GM12865 (cell line): ENCODE measurements around the gene C1orf53.

Experiments
- DNase-seq: peaks from one replicate; pipeline ENCODE4 v3.0.0; 2010; ENCODE audit warnings: low read depth
- H3K4me3 ChIP-seq: 2 replicates; pipeline ENCODE4 v1.5.1; 2011; ENCODE audit warnings: mild to moderate bottlenecking, low read depth, low read length, control low read depth
- CTCF ChIP-seq: IDR thresholded peaks from 2 replicates; pipeline ENCODE4 v1.5.1; 2011; ENCODE audit warnings: low read length, control low read depth, low read depth, inconsistent platforms; ENCODE audit not compliant: insufficient read depth; ENCODE audit errors: missing control alignments

Gene C1orf53

GRCh38 chr1:197917805-197918651, 15.6 kb downstream of the C1orf53 start:
- peak overlapping the region; percentile 9; the same call in 1 of the 2 replicates for H3K4me3 ChIP-seq
- TF ChIP-seq CTCF: no peak
- no peak for DNase-seq

- no peak for TF ChIP-seq CTCF
- DNase-seq: no peak
- H3K4me3 ChIP-seq: no peak overlapping the region
Observed at GRCh38 chr1:197918807-197919345, 16.4 kb downstream of the C1orf53 start.

GRCh38 chr1:197919346-197920066, 17.1 kb downstream of the C1orf53 start:
- H3K4me3 ChIP-seq: no peak overlapping the region
- TF ChIP-seq CTCF: no peak
- DNase-seq: no peak

DNA sequence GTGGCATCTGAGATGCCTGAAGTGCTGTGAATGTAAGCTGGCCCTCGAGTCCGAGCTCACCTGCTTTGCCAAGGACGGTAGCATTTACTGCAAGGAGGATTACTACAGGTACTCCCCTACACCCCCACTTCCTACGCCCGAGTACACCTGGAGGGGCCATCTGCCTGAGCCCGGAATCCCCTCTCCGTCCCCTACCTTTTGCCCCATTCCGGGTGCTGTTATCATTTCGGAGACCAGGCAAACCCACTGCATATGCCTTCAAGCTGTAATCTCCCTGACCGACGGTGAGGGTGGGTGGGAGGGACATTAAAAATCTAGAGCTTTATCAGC, 17.6 kb downstream of the C1orf53 start:
- no peak overlapping the region for H3K4me3 ChIP-seq
- TF ChIP-seq CTCF: no peak
- DNase-seq: no peak

GRCh38 chr1:197920414-197921117, 18.1 kb downstream of the C1orf53 start:
- H3K4me3 ChIP-seq: no peak overlapping the region
- TF ChIP-seq CTCF: no peak
- no peak for DNase-seq

- DNase-seq: no peak
Observed at GRCh38 chr1:197921235-197922069, 19.0 kb downstream of the C1orf53 start.

More at GRCh38 chr1:197921235-197922069, 19.0 kb downstream of the C1orf53 start:
- H3K4me3 ChIP-seq: no peak overlapping the region
- no peak for TF ChIP-seq CTCF
